DMS114 treated with DMSO at 0.1 percent for 48 hours (cell line): ENCODE data around the gene STK24.

ENCODE experiments used
- DNase-seq: peaks from one replicate; lab custom pipeline; 2025; ENCODE audit not compliant: unreplicated experiment; lab: John Stamatoyannopoulos, UW

STK24 gene

GRCh38 chr13:98557937-98558792, 18.7 kb downstream of the STK24 start:
- no peak for DNase-seq

- DNase-seq, result no peak
Measured at GRCh38 chr13:98556968-98557631, 19.8 kb downstream of the STK24 start.

- DNase-seq, result no peak
Measured at GRCh38 chr13:98556142-98556816, 20.6 kb downstream of the STK24 start.

GRCh38 chr13:98549728-98550317, 27.1 kb downstream of the STK24 start:
- DNase-seq, result no peak

GRCh38 chr13:98549006-98549727, 27.7 kb downstream of the STK24 start:
- no peak for DNase-seq

GRCh38 chr13:98548230-98548629, 28.7 kb downstream of the STK24 start:
- no peak for DNase-seq

- no peak for DNase-seq
Measured at GRCh38 chr13:98547455-98547854, 29.5 kb downstream of the STK24 start.

- DNase-seq, result no peak
Measured at GRCh38 chr13:98546402-98546801, 30.5 kb downstream of the STK24 start.

GRCh38 chr13:98544104-98544710, 32.7 kb downstream of the STK24 start:
- DNase-seq, result no peak

- no peak for DNase-seq
Measured at GRCh38 chr13:98543378-98544103, 33.4 kb downstream of the STK24 start.

- no peak for DNase-seq
Measured at GRCh38 chr13:98542568-98543377, 34.1 kb downstream of the STK24 start.

GRCh38 chr13:98541701-98542203, 35.2 kb downstream of the STK24 start:
- DNase-seq, result no peak

- no peak for DNase-seq
Measured at GRCh38 chr13:98541191-98541590, 35.7 kb downstream of the STK24 start.

GRCh38 chr13:98540476-98540875, 36.4 kb downstream of the STK24 start:
- DNase-seq, result no peak

- no peak for DNase-seq
Measured at GRCh38 chr13:98539666-98540065, 37.2 kb downstream of the STK24 start.

- DNase-seq, result no peak
Measured at GRCh38 chr13:98538876-98539275, 38.0 kb downstream of the STK24 start.

GRCh38 chr13:98537740-98538139, 39.2 kb downstream of the STK24 start:
- DNase-seq, result no peak

GRCh38 chr13:98537306-98537705, 39.6 kb downstream of the STK24 start:
- no peak for DNase-seq

GRCh38 chr13:98536729-98537128, 40.2 kb downstream of the STK24 start:
- DNase-seq, result no peak
